AG08395 (cell line): ENCODE measurements around the gene TENT5C.

Experiments
- DNase-seq: peaks from one replicate; pipeline ENCODE4 v3.0.0; 2012; ENCODE audit warnings: mixed read lengths, low spot score

TENT5C gene

GRCh38 chr1:117636637-117637425 is 31.0 kb downstream of the TENT5C start:
- no peak for DNase-seq

GRCh38 chr1:117638141-117638540 is 32.3 kb downstream of the TENT5C start:
- no peak for DNase-seq

GRCh38 chr1:117638759-117639158 is 32.9 kb downstream of the TENT5C start:
- DNase-seq: no peak

- DNase-seq: no peak
These were observed 33.9 kb downstream of the TENT5C start for GRCh38 chr1:117639741-117640140.

- DNase-seq: no peak
These were observed 35.7 kb downstream of the TENT5C start for GRCh38 chr1:117641536-117641935.

GRCh38 chr1:117642963-117643362 is 37.1 kb downstream of the TENT5C start:
- DNase-seq: no peak

- no peak for DNase-seq
These were observed 37.8 kb downstream of the TENT5C start for GRCh38 chr1:117643601-117644000.

- DNase-seq: no peak
These were observed 39.0 kb downstream of the TENT5C start for GRCh38 chr1:117644696-117645311.

- DNase-seq: no peak
These were observed 39.5 kb downstream of the TENT5C start for GRCh38 chr1:117645343-117645742.

GRCh38 chr1:117646007-117646811 is 40.4 kb downstream of the TENT5C start:
- DNase-seq: peak; percentile 10

- DNase-seq: no peak
These were observed 41.1 kb downstream of the TENT5C start for GRCh38 chr1:117646956-117647355.

GRCh38 chr1:117648015-117648414 is 42.2 kb downstream of the TENT5C start:
- DNase-seq: no peak

GRCh38 chr1:117650840-117651568 is 45.2 kb downstream of the TENT5C start:
- no peak for DNase-seq

- DNase-seq: no peak
These were observed 45.8 kb downstream of the TENT5C start for GRCh38 chr1:117651616-117652015.

- no peak for DNase-seq
These were observed 46.6 kb downstream of the TENT5C start for GRCh38 chr1:117652421-117652820.

- DNase-seq: no peak
These were observed 47.3 kb downstream of the TENT5C start for GRCh38 chr1:117653195-117653594.

- no peak for DNase-seq
These were observed 48.1 kb downstream of the TENT5C start for GRCh38 chr1:117653732-117654492.

- no peak for DNase-seq
These were observed 48.8 kb downstream of the TENT5C start for GRCh38 chr1:117654493-117655219.

GRCh38 chr1:117655220-117655577 is 49.4 kb downstream of the TENT5C start:
- no peak for DNase-seq

GRCh38 chr1:117656202-117656641 is 50.4 kb downstream of the TENT5C start:
- DNase-seq: no peak

GRCh38 chr1:117657031-117657430 is 51.2 kb downstream of the TENT5C start:
- no peak for DNase-seq
